Forelimb muscle (tissue), 1 donor: ENCODE measurements around the gene SPATA17. TPM values are rescaled to one million over a fixed set of nuclear protein-coding genes. Genes with fewer than 3 reads are reported as not detected.
"Not testable (repeated sequence)": the region's sequence is repeated elsewhere in the genome, so short reads cannot be mapped to it uniquely, and the experiment has no call there.

ENCODE experiments used
- DNase-seq: peaks from one replicate; pipeline ENCODE4 v3.0.0-alpha.2; 2013; ENCODE audit warnings: low read depth
- polyA plus RNA-seq: library from polyadenylated mRNA; unstranded; fragments of 120-200 nt; gene quantifications from one replicate; pipeline ENCODE4 v1.2.1, GENCODE V29; 2013; ENCODE audit not compliant: insufficient read length

Gene SPATA17, protein sequence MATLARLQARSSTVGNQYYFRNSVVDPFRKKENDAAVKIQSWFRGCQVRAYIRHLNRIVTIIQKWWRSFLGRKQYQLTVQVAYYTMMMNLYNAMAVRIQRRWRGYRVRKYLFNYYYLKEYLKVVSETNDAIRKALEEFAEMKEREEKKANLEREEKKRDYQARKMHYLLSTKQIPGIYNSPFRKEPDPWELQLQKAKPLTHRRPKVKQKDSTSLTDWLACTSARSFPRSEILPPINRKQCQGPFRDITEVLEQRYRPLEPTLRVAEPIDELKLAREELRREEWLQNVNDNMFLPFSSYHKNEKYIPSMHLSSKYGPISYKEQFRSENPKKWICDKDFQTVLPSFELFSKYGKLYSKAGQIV
- 3.9 TPM for polyA plus RNA-seq

DNA sequence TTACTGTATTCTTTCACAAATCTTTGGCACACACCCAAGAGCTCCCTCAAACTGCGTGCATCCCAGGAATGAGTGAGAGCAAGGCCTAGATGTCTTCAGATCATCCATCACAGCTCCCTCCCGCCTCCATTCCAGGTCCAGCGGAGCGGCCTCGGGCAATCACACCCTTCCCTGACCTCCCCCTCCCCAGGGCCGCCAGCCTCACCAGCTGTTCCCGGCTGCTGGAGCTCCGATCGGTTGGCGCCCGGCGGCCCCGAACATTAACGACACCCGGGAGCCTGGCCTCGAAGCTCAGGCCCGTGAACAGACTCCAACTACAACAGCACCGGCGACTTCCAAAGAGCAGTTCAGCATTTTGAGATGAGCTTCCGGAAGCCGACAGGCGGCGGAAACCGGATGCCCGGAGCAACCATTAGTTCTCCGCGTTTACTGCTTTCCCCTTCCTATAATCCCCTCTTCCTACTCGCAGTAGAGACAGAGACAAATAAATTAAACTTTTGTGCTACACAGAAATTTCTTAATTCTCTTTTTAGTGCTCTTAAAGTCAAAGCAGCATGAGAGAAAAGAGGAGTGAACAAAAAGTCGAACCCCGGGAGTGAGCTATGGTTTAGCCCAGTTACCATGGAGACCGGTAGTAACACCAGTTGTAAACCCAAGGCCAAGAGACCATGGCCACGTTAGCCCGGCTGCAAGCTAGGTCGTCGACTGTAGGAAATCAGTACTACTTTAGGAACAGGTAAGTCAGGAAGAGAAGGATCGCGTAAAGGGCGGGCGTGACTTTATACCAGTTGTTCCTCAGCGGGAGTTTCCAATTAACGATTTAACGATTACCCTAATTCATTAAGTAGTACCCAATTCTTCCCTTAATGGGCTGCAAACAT lies at the start of gene SPATA17, which contains the start of gene GPATCH2:
Gene SPATA17 (plus strand): TSS at position 634 of the 881 bp plus-strand sequence. CDS start 35 bp downstream, at position 669.
Gene GPATCH2 (minus strand): TSS at position 380 of the 881 bp plus-strand sequence. CDS start 119 bp downstream, at position 261.
- DNase-seq: peak; percentile 92

DNA sequence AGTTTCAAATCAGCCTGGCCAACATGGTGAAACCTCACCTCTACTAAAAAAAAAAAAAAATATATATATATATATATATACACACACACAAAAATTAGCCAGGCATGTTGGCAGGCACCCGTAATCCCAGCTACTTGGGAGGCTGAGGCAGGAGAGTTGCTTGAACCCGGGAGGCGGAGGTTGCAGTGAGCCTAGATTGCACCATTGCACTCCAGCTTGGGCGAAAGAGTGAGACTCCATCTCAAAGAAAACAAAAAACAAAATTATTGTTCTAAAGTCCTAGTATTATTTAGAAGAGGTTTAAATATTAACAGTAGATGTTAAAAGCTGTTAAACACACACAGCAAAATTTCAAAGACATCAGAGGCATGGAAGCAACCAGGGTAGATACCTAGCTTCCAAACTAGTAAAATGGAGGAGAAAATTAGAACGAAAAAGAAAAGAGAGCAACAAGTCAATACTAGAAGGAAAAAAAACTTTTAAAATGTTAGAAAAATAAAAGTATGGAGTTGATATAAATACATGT lies 46.8 kb upstream of the SPATA17 start:
- not testable (repeated sequence) for DNase-seq

DNA sequence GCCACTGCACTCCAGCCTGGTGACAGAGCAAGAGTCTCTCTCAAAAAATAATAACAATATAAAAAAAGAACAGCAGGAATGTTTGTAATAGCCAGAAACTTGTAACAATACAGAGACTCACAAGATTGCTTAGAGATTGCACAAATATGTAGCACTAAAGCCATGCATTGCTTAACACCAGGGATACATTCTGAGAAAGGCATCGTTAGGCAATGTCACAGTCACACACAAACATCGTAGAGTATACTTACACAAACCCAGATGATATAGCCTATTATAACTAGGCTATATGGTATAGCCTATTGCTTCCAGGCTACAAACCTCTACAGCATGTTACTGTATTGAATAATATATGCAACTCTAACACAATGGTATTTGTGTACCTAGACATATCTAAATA lies 45.6 kb upstream of the SPATA17 start:
- no peak for DNase-seq

DNA sequence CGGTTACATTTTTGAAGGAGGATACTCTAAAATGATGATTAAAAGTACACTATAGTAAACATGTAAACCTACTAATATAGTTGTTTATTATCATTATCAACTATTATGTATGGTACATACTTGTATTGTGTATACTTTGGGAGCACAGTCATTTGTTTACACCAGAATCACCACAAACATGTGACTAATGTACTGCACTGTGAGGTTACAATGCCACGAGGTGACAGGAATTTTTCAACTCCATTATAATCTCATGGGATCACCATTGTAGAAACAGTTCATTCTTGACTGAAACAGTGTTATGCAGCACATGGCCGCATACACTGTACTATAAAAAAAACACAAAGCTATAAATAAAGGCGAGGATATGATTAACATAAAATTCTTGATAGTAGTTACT lies 44.6 kb upstream of the SPATA17 start:
- no peak for DNase-seq

DNA sequence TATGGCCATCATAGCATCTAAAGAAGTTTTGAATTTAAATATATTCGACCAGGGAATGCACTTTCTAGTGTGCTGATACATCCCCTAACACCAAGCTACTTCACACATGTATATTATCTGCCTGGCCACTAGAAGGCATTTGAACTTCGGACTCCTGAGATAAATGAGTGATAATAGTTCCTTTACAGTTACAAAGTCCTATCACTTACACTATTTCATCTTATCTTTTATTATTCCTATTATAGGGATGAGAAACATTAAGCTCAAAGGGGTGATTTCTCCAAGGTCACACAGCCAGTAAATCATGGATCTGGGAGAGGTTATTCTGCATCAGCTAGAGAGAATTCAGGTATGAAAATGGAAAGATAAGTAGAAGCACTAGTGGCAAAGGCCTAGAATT lies 40.5 kb upstream of the SPATA17 start:
- DNase-seq: no peak

DNA sequence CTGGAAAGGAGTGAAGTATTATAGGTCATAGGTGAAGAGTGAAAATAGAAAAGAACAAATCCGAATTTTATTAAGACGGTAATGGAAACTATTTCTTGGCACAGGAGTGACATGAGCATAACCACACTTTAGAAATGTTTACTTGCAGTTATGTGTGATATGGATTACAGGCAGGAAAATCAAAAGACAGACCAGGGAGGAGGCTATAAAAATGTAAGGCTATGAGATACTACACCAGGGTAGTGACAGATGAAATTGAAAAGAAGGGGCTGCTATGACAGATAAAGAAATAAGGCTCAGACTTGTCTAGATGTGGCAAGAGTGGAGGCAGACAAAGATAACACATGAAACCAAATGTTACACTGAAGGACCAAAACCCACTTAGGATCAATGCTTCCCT lies 32.0 kb upstream of the SPATA17 start:
- no peak for DNase-seq

DNA sequence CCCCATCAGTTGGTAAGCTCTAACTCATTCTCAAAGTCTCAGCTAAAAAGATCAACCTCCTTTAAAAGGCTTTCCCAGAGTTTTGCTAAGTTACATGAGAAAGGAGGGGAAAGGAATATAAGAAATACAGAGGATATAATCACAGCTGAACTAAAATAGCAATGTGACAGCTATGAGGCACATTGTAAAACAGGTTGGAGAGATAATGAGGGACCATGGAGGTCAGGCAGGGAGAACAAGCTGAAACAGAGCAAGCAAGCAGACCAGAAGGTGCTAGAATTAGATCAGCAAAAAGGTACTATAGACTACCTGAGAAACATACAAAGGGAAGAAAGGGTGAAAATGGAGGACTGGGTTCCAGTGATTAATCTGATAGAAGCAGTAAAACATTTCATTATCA lies 28.8 kb upstream of the SPATA17 start:
- DNase-seq: no peak

DNA sequence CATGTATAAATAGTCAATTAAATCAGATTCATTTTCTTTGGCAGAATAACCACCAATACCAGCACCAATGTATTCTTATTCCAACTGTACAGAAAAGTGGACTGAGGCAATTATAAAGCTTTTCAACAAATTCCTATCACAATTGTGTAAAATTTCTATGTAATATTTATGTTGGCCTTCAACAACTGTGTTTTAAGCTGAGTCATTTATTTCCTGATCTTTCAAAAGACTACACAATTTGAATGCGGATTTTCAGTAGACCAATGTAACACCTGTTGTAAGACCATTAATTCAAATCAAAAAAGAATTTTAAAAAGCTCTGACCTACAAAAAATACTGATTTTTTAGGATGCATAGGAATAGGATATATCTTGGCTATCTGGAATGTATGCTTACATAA lies 25.8 kb upstream of the SPATA17 start:
- no peak for DNase-seq

DNA sequence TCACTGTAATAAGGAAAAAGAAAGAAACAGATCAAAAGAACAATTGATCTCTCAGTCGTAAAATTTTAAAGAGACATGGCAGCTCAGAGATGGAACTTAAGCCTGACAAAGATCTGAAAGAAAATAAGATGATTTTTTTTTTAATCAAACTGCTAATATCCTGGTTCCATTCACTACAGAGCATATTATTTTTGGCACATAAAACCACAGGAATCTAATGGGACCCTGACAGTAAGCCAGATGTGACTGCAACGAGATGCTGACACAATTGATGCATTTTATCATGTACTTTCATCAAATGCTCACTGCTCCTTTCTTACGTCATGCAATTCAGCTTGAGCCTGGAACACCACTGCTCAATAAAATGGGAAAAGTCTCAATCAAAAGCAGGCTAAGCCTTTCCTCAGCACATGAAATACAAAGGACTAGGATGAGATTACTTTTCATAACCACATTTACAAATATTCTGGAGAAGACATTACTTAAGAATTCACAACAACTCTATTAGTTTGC lies 16.9 kb upstream of the SPATA17 start:
- DNase-seq: no peak

DNA sequence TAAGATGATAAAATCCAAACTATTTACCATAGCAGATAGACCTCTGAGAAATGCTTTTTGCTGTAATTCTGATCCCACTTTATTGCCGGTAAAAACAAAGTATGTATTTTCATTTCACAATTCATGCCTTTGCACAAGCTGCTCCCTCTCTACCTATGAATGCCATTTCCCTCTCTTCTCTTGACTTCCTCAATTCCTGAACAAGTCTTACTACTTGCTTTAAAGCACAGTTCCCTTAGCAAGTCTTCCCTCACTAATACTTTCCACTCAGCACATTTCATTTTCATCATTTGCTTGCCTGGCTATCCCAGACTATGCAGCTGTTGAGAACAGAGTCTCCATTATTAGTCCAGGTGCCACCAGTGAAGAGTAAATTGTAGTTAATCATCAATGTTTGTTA lies 14.0 kb upstream of the SPATA17 start:
- DNase-seq: no peak

DNA sequence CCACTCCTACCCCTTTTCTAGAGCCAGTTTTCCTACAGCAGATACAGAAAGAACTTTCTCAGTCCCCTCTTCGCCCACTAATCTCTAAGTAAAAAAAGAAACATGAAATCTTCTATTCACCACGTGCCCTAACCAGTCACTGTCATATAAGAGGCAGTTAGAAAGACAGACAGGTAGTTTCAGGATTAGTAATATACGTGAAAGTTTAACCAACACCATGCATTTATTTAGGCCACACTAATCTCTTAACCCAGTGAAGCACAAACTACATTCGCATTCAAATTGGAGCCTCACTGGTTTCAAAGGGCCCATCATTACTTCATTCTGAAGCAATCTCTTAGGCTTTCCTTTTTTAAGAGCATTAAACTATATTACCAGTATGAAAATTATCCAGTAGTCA lies 10.3 kb upstream of the SPATA17 start:
- DNase-seq: no peak

DNA sequence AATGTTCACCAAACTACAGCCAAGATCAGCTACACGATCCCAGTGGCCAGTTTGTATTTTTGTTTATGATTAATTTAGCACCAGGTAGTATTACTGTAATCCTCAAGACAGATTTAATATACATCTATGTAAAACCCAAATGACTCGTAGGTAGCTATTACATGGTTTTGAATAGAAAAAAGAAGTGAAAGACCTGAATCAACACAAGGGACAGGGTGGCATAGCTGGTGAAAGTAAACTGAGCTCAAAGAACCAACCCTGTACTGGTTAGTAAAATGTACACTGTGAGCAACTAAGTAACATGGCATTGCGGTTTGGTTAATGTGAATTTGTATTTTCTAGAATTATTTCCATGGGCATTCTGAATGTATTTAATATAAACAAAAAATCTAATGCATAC lies 9.1 kb upstream of the SPATA17 start:
- no peak for DNase-seq

DNA sequence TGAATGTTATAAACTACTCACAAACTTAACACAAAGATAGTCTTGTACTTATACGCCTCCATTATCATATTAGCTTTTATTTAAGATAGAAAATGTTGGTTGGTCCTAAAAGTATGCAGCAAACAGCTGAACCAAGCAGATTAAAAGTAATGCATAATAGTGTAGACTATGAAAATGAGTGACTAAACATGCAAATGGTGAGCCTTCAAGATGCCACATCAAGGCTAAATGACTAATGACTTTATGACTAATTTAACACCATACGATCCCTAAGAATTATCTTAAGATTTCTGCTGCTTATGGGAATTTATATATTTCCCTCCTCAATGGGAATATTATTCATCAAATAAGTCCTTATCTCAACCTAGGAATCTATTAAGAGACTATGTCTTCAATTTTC lies 4.8 kb upstream of the SPATA17 start:
- no peak for DNase-seq

DNA sequence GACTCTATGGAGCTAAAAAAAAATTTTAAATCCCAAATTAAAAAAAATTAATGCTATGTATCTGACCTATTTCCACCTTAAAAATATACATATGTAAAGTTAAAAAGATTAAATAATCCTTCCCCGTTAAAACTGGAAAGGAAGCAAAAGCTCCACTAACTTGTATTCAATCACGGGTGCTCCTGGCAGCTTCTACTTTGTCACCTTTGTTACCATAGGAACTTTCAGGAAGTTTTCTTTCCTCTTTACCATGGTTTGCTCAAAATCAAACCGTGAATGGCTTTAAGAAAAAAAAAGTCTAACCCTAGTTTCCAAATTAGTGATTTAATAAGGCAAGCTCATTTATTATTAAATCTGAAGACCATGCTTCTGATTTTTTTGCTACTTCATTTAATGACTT lies 3.7 kb upstream of the SPATA17 start:
- DNase-seq: no peak

DNA sequence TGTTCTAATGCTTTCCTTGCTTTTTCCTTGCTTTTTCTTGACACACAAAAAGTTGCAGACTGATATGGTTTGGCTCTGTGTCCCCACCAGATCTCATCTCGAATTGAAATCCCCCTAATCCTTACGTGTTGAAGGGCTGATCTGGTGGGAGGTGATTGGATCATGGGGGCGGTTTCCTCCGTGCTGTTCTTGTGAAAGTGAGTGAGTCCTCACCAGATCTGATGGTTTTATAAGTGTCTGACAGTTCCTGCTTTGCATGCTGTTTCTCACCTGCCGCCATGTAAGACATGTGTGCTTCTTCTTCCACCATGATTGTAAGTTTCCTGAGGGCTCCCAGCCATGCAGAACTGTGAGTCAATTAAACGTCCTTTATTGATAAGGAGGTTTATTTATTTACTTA lies 11.3 kb downstream of the SPATA17 start:
- DNase-seq: no peak

DNA sequence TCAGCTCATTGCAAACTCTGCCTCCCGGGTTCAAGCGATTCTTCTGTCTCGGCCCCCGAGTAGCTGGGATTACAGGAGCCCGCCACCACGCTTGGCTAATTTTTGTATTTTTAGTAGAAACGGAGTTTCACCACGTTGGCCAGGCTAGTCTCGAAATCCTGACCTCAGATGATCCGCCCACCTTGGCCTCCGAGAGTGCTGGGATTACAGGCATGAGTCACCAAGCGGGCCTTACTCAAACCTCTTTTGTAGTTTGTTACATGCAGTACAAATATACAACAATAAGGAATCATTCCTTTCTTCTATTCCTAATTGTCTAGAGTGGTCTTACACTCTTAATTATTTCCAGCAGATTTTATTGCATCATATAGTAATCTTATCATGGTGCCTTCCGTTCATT lies 16.6 kb downstream of the SPATA17 start:
- DNase-seq: no peak

DNA sequence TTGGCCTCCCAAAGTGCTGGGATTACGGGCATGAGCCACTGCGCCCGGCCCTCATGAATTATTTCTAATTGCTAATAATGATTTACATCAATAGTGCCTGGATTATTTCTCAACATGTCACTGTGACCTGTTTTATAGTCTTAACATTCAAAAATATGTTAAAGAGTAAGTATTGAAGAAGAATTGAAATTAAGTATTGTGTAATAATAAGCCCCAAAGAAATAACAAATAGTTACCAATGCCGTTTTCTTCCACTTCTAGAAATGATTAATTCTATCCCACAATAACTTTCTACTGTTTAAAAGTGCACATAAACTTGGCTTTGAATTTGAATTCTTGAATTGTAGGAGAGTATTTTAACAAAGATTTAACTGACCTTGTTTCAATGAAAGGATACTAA lies 19.5 kb downstream of the SPATA17 start:
- DNase-seq: no peak

DNA sequence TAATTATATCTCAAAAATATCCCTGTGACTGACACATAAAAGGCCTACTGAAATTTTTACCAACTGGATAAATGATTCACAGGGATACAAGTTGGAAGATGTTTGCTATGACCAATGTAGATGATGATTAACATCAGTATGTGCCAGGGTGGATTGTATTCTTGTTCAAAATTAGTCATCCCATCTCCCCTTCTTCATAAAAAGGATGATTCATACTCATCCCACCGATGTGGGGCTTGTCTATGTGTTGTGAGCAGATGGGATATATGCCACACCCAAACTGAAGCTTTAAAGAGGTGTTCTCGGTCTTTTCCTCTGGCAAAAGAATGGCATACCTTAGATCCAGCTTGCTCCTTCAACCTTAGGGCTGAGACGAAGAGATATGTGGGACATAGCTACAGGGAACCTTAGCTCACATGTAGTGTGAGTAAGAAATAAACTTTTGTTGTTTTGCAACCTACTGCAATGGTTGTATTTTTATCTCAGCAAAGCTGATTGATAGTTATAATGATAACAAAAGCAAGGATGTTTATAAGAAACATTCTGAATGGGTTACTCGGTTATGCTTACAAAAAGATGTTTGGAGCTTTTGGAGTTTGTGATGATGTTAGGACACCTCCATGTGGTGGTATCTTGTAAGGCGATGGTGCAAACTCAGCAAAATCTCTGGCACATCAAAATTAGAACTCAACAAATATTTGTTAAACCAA lies 29.4 kb downstream of the SPATA17 start:
- peak; percentile 8 for DNase-seq

DNA sequence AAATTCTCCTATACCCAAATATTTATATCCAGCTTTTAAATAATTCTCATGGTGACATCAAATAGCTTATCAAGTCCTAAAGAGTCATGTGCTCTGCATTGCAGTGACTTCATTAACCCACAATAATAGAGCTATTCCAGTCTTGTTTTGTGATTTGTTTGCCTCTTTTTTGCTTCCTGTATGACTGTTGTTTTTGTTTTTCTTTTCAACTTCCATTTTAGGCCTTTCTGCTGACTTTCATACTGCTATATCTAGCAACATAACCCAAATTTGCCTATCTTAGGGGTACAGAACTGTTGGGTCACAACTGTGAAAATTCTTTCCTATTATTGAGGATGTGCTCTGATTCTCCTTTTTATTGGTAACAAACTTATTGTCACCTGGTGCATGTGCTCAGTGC lies 30.3 kb downstream of the SPATA17 start:
- no peak for DNase-seq

DNA sequence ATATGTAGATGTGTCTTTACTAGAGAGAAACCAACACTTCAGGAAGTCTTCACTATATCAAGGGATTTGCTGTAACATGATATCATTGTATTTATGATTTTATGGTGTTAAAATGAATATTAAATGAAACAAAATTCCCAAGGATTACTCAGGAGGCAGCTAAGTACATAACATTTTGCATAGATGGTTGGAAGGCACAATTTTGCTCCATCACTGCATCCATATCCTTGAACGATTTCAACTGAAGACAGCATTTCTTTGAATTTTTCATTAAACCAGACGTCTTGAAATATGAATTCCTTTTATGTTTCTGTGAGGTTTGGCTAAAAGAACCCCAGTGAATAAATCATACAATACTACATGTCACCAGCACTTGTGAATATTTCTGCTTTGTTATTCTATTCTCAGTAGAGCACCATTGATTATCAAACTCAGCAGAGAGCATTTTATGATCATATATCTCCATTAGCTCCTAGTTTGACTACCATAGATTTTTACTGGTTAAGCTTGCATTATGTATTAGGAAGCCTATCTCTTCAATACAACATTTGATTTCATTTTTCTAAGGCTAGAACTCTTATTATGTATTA lies 37.3 kb downstream of the SPATA17 start:
- no peak for DNase-seq

DNA sequence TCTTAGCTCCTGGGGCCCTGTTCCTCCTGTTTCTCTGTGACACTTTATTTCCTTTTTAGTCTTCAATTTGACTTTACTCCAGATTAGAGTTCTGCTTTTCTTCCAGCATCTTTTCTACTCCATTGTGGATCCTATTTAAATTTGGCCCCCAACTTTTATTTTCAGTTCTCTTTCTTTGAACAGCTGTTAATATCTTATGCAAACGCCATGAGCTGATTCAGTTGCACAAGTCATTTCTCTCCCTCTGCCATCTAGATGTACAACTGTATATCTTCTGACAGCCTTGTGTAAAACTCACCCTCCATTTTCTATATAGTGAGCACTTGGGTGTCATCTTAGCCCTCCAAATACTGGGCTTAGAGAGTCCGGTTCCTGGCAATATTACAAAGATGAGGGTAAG lies 42.2 kb downstream of the SPATA17 start:
- no peak for DNase-seq
